RWPE2 (cell line): Measurements from ENCODE around the gene ASB16.

Experiments used
- ATAC-seq: fragments of 200-7000 bp; cut with Tn5 transposase; 3 replicates; pipeline ENCODE4 v1.9.1; 2021; ENCODE audit warnings: low read depth
- DNase-seq: peaks from one replicate; pipeline ENCODE4 v3.0.0-alpha.2; 2020; ENCODE audit warnings: low spot score
- H3K27ac ChIP-seq: fragments of 450-650 bp; 2 replicates; pipeline ENCODE4 v1.5.1; 2017; ENCODE audit warnings: mild to moderate bottlenecking; ENCODE audit not compliant: poor library complexity, severe bottlenecking
- H3K27me3 ChIP-seq: fragments of 250-450 bp; sonication (Bioruptor Pico); 2 replicates; pipeline ENCODE4 v1.5.1; 2021; ENCODE audit warnings: mild to moderate bottlenecking, moderate library complexity; ENCODE audit not compliant: insufficient read depth, poor library complexity, severe bottlenecking
- H3K36me3 ChIP-seq: fragments of 250-450 bp; sonication (Bioruptor Pico); 2 replicates; pipeline ENCODE4 v1.5.1; 2020; ENCODE audit warnings: low read depth, mild to moderate bottlenecking, moderate library complexity
- H3K4me1 ChIP-seq: fragments of 250-450 bp; sonication (Bioruptor Pico); 2 replicates; pipeline ENCODE4 v1.5.1; 2021; ENCODE audit warnings: mild to moderate bottlenecking, moderate library complexity; ENCODE audit not compliant: insufficient read depth, poor library complexity, severe bottlenecking
- H3K4me3 ChIP-seq: fragments of 250-450 bp; sonication (Bioruptor Pico); 2 replicates; pipeline ENCODE4 v1.5.1; 2021; ENCODE audit warnings: mild to moderate bottlenecking, moderate library complexity; ENCODE audit not compliant: severe bottlenecking
- H3K9me3 ChIP-seq: fragments of 250-450 bp; sonication (Bioruptor Pico); 2 replicates; pipeline ENCODE4 v1.5.1; 2021; ENCODE audit warnings: mild to moderate bottlenecking, moderate library complexity; ENCODE audit not compliant: severe bottlenecking
- TF ChIP-seq, protein P1 (sequence below): fragments of 450-650 bp; IDR thresholded peaks from one replicate; pipeline ENCODE4 v1.5.1; 2017; ENCODE audit warnings: mild to moderate bottlenecking, moderate library complexity; ENCODE audit not compliant: poor library complexity, severe bottlenecking

ASB16 gene

GRCh38 chr17:44221084-44221861 lies 50.8 kb downstream of the ASB16 start:
- H3K27me3 ChIP-seq: no peaks in the 10 kb centered on the region
- peak; percentile 83 for DNase-seq
- peak overlapping the region; percentile 95 for H3K27ac ChIP-seq
- H3K4me3 ChIP-seq: peak overlapping the region; percentile 83
- H3K4me1 ChIP-seq: peaks cover 19% of the 10 kb centered on the region
- H3K9me3 ChIP-seq: no peaks in the 10 kb centered on the region
- H3K36me3 ChIP-seq: peaks cover 12% of the 10 kb centered on the region
- TF ChIP-seq, protein P1, sequence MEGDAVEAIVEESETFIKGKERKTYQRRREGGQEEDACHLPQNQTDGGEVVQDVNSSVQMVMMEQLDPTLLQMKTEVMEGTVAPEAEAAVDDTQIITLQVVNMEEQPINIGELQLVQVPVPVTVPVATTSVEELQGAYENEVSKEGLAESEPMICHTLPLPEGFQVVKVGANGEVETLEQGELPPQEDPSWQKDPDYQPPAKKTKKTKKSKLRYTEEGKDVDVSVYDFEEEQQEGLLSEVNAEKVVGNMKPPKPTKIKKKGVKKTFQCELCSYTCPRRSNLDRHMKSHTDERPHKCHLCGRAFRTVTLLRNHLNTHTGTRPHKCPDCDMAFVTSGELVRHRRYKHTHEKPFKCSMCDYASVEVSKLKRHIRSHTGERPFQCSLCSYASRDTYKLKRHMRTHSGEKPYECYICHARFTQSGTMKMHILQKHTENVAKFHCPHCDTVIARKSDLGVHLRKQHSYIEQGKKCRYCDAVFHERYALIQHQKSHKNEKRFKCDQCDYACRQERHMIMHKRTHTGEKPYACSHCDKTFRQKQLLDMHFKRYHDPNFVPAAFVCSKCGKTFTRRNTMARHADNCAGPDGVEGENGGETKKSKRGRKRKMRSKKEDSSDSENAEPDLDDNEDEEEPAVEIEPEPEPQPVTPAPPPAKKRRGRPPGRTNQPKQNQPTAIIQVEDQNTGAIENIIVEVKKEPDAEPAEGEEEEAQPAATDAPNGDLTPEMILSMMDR: no peak
- peak; percentile 32 for ATAC-seq

GRCh38 chr17:44221862-44222111 lies 51.3 kb downstream of the ASB16 start:
- H3K4me1 ChIP-seq: peaks cover 19% of the 10 kb centered on the region
- H3K4me3 ChIP-seq: peak overlapping the region; percentile 83
- H3K27ac ChIP-seq: peak overlapping the region; percentile 95
- no peaks in the 10 kb centered on the region for H3K27me3 ChIP-seq
- no peak for DNase-seq
- H3K9me3 ChIP-seq: no peaks in the 10 kb centered on the region
- no peak for ATAC-seq
- TF ChIP-seq, protein P1: no peak
- peaks cover 7% of the 10 kb centered on the region for H3K36me3 ChIP-seq

GRCh38 chr17:44222112-44222869 lies 51.8 kb downstream of the ASB16 start:
- Histone ChIP-seq H3K36me3 (peaks cover 2% of the 10 kb centered on the region), H3K9me3 (no peaks in the 10 kb centered on the region), H3K27ac (peak overlapping the region; percentile 95), H3K4me3 (peak overlapping the region; percentile 83), H3K4me1 (peaks cover 19% of the 10 kb centered on the region), H3K27me3 (no peaks in the 10 kb centered on the region)
- TF ChIP-seq, protein P1: peak; percentile 29
- ATAC-seq: peak; percentile 32
- peak; percentile 85 for DNase-seq

DNA sequence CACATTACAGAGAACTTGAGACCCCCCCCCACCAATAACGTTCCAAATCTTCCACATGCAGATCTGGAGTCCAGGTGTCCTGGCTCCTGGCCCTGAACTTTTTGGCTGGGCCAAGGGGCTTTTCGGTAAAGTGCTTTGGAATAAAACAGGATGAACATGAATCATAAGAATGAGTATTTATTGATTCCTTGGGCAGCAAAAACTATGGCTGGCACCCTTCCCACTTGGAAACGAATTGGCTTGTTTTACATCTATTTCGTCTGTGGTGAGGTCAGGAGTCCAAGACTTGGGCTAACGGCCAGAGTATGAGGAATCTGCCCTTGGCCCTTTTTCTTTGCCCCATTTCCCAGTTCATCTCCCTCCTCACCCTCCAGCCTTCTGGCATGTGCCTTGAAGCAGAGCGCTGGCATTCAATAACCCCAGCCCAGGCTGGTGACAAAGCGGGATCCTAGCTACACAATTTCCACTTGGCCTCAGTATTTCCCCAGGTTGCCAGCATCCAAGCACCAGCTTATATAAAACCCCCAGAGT lies 53.1 kb downstream of the ASB16 start:
- peak overlapping the region; percentile 95 for H3K27ac ChIP-seq
- TF ChIP-seq, protein P1: no peak
- H3K27me3 ChIP-seq: no peaks in the 10 kb centered on the region
- H3K9me3 ChIP-seq: no peaks in the 10 kb centered on the region
- DNase-seq: peak; percentile 74
- no peak for ATAC-seq
- H3K36me3 ChIP-seq: no peaks in the 10 kb centered on the region
- H3K4me1 ChIP-seq: peaks cover 19% of the 10 kb centered on the region
- H3K4me3 ChIP-seq: no peak overlapping the region
